GM12891 (cell line): Measurements from ENCODE around the gene SLCO3A1.

ENCODE experiments used
- POLR2A ChIP-seq: IDR thresholded peaks from 2 replicates; pipeline ENCODE4 v1.6.1; 2011; ENCODE audit warnings: low read depth, low read length, control low read depth
- SPI1 ChIP-seq: IDR thresholded peaks from 2 replicates; pipeline ENCODE4 v1.6.1; 2011; ENCODE audit warnings: low read depth, low read length, control low read depth

DNA sequence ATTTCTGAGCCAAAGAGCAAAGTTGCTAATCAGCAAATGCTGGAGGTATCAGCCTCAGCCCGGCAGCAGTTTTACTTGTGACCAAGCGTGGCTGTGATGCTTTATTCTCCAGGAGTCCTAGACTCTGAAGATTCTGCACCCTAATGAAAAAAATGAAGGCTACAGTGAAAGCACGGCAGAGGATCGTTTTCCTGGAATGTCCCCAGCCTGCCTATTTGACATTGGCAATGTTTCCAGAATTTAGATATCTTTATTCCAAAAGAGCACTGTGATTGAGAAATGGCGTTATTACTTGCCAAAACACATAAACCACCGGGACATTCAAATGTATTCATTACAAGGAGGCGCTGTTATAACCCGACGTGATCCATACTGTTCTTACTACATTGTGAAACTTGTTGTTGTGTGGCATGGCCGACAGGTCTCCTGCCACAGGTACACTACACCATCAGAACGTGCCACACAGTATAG lies 263.8 kb downstream of the SLCO3A1 start:
- TF ChIP-seq SPI1 (no peak), POLR2A (no peak)
